HG03139 (cell line): ENCODE results near the gene ZSCAN21.
"Not testable (repeated sequence)": the region's sequence is repeated elsewhere in the genome, so short reads cannot be mapped to it uniquely, and the experiment has no call there.

Experiments used
- ATAC-seq: cut with Tn5 transposase; IDR thresholded peaks from one replicate; pipeline ENCODE4 v1.9.1; 2021; ENCODE audit not compliant: unreplicated experiment

The ZSCAN21 gene

DNA sequence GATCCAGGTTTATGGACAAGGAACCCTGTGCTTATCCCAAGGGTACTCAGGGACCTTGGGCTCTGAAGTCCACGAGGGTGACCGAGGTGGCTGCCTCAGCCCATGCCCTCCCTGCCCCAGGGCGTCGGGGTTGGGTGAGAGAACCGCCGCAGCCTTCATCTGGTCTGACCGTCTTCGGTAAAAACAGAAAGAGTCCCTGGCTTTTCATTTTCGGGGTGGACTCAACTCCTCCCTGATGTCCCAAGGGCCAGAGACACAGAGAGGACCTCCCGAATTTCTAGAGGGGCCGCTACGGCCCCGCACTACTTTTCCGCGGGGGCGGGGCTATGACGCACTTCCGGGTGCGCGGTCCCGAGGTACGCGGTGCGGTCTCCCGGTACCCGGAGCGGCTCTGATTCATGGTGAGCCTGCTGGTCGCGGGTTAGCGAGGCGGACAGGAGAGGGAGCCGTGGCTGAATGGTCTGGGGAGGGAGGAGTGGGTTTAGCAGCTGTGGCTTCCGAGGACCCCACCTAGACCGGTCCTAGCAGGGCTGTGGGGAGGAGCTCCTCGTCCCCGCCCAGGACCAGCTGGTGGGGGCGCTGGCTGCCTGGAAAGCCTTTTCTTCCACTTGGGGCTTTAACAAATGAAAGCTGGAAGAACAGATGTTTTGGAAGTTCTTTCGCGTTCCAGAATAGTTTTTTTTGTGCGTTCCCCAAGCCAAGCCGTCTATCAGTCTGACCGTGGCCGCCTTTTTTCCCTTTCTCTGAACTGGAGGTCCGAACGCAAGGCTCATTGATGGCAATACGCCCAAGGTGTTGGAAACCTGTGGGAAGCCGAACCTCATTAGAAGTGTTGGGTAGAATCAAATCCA lies at the start of gene ZSCAN21:
TSS of gene ZSCAN21 (plus strand) at position 334 of the 851 bp plus-strand sequence. CDS start 7,233 bp downstream, outside the sequence.
- peak; percentile 74 for ATAC-seq

DNA sequence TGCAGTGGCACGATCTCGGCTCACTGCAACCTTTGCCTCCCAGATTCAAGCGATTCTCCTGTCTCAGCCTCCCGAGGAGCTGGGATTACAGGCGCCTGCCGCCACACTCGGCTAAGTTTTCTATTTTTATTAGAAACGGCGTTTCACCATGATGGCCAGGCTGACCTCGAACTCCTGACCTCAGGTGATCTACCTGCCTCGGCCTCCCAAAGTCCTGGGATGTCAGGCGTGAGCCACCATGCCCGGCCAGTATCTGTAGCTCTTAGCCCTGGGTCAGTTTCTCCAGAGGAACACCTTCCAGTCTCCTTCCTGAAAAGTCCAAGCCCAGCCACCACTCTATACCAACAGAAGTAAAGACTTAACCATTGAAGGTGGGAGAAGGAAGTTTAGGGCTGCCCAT lies 49.3 kb upstream of the ZSCAN21 start:
- no peak for ATAC-seq

DNA sequence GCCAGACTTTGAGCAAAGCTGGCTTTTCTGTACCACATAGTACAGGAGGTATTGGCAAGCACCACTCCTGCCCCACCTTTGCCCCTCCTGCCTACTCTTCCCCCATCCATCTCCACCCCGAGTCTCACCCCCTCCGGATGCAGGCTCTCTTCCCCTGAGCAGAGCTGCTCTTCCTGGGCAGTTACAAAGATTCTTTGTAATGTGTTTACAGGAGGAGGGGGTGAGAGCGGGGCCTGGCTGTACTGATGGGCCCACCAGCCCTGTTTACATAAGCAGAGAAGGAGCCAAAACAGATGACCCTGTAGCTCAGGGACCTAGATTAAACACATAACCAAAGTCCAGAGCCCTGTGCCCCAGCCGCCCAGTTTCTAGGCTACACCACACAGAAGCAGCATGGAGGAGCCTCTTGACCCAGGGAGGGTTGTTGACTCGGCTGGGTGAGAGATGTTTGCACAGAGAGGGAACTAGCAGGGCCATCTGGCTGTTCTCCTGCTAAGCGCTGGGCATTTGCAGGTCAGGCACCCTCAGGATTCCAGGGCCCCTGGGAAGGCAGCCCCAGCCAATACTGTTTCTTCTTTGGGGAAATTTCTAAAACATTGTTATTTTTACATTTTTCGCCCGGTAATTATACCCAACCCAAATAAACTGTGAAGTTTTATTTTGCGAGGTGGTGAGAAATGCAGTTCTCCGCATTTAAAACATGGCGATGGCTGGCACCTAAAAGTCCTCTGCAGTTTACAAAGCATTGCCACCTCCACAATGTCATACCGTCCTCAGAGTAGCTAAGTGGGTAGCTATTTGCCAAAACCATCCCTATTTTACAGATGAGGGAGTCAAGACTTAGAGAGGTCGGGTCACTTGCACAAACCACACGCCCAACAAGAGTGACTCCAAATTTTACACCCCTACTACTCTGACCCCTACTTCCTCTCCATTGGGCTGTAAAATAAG lies 45.6 kb upstream of the ZSCAN21 start:
- ATAC-seq: no peak

DNA sequence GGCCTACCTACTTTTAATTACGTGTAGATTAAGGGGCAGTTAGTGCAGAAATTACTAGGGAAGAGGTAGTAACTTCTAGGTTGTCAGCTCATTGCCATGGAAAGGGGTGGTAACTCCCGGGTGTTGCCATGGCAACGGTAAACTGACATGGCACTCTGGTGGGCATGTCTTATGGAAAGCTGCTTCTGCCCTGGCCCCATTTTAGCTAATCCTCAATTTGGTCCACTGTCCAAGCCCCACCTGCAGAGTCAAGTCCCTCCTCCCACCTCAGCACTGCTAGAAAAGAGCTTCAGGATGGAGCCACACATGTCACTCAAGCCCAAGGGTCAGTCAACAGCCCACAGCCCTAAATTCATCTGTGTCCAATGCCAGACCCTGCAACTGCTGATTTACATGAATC lies 41.7 kb upstream of the ZSCAN21 start:
- ATAC-seq: no peak

DNA sequence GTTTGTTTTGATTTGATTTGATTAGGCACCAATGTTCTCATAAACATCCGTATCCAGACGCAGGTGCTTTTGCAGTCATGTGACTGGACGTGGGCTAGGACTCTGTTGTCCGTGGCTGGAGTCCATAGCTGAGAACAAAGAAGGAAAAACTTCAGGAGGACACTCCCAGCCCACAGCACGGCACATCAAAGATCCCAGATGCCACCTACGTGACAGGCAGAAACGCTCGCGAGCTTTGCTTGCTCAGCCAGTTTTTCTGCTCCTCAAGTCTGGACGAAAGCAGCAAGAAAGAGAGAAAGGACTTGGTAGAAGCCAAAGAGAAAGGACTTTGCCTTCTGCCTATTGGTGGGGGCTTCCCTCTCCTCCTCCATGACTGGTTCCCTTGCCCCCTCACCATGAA lies 41.0 kb upstream of the ZSCAN21 start:
- no peak for ATAC-seq

DNA sequence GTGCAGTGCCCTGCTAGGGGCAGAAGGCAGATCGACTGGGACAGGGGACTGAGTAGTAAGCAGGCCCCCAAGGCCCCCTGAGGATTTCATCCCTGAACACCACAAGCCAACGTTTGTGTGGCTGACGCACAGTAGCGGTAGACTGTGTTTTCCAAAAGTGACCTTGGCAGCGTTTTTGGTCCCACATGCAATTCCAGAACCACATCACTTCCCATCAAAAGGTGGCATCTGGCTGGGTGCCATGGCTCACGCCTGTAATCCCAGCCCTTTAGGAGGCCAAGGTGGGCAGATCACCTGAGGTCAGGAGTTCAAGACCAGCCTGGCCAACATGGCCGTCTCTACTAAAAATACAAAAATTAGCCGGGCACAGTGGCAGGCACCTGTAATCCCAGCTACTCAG lies 39.6 kb upstream of the ZSCAN21 start:
- not testable (repeated sequence) for ATAC-seq

DNA sequence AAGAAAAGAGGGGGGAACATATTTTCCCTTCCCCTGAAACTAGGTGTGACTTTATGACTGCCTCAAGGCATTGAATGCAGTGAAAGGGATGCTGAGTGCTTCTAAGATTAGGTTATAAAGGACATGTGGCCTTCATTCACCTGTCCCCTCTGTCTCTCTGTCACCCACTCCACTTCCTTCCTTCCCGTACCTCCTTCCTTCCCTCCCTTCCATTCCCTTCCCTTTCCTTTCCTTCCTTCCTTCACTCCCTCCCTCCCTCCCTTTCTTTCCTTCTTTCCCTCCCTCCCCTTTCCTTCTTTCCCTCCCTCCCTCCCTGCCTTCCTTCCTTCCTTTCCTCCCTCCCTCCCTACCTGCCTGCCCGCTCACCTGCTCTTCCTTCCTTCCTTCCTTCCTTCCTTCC lies 38.7 kb upstream of the ZSCAN21 start:
- no peak for ATAC-seq

DNA sequence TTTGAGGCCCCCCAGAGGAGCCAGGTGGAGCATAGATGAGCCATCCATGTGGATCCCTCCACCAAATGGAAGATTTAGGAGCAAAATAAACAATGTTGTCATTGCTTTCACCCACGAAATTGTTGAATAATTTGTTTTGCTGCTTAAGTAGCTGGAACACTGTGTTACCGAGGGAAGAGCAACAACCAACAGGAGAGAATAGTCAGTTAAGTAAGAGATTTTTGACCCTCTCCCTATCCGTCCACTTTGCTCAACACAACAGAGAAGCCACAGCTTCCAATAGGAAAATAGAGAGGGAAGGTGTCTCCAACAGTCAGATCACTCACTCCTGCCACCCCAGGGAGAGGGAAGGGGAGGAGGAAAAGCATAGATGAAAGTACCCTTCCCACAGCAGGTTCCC lies 38.1 kb upstream of the ZSCAN21 start:
- no peak for ATAC-seq

DNA sequence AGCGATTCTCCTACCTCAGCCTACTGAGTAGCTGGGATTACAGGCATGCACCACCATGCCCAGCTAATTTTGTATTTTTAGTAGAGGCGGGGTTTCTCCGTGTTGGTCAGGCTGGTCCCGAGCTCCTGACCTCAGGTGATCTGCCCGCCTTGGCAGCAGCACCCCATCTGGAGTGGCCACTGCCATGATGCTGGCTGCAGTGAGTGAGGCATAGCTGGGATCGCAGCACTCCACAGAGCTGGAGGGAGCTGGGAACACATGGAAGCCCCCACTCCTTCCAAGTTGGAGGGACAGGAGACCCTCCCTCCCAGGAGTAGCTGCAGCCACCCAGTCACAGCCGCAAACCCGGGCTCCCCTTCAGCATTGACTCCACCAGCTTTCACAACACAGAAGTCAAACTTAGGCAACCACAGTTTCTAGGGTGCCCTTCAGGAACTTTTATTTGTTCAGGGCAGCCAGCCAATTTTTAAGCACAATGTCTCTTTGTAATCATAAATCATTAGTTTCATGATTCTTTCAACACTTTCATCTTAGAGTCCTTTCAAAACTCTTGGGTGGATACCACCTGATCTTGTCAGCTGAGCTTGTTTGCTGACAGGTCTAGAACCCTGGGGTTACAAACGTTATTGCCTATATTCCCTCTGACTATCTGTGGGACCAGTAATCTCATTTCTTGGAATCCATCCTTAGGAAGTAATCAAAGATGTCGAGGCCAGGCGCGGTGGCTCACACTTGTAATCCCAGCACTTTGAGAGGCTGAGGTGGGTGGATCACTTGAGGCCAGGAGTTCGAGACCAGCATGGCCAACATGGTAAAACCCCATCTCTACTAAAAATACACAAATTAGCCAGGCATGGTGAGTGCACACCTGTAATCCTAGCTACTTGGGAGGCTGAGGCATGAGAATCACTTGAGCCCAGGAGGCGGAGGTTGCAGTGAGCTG lies 36.9 kb upstream of the ZSCAN21 start:
- ATAC-seq: not testable (repeated sequence)

DNA sequence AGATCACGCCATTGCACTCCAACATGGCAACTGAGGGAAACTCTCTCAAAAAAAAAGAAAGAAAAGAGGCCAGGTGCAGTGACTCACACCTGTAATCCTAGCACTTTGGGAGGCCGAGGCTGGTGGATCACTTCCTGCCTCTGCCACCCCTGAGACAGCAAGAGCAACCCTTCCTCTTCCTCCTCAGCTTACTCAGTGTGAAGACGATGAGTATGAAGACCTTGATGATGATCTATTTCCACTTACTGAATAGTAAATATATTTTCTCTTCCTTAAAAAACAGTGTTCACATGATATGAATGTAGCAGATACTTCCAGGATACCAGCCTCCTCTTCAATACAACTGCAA lies 36.3 kb upstream of the ZSCAN21 start:
- ATAC-seq: no peak

DNA sequence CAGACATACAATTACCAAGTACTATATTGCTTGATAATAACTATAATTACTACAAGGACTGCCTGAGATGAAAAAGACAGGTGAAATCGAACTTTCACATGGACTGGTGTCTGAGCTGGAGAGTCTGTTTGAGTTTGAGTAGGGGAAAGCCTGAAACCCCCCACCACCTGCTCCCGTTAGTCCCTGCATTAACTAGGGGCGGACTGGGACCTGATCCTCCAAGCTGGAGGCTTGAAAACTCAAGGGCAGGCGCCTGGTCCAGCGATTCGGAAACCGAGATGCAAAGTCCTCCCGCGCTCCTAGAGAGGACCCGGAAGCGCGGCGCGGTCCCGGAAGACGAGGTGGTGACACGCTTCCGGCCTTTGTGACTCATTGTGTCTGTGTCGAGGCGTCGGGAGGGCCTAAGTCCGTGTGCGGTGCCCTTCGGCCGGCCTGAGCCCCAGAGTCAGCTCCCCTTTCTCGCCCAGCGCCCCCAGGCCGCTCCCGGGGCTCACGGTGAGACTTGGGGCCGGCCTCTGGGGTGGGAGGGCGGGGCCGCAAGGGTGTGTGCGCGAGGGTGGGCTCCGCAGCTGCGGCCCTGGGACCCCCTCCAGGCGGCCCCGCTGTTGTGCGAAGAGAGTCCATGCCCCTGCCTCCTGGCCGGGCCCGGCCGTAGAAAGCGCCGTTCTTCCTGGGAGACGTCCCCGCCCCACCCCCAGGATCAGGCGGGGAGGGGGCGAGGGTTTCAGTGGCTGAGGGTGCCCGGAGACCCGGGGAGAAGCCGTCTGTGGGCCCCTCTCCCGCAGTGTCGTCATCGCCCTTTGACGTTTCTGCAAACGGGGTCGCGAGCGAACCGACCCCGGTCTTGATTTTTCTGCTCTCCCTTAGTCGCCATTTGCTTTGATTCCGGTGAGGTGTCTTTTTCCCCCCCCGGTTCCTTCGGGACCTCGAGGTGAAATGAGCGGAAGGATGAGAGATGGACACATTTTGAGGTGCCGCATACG lies 34.1 kb upstream of the ZSCAN21 start, which contains the start of gene ZKSCAN1:
TSS of gene ZKSCAN1 (plus strand) at position 365 of the 983 bp plus-strand sequence. CDS start 7,911 bp downstream, outside the sequence.
- ATAC-seq: peak; percentile 92

DNA sequence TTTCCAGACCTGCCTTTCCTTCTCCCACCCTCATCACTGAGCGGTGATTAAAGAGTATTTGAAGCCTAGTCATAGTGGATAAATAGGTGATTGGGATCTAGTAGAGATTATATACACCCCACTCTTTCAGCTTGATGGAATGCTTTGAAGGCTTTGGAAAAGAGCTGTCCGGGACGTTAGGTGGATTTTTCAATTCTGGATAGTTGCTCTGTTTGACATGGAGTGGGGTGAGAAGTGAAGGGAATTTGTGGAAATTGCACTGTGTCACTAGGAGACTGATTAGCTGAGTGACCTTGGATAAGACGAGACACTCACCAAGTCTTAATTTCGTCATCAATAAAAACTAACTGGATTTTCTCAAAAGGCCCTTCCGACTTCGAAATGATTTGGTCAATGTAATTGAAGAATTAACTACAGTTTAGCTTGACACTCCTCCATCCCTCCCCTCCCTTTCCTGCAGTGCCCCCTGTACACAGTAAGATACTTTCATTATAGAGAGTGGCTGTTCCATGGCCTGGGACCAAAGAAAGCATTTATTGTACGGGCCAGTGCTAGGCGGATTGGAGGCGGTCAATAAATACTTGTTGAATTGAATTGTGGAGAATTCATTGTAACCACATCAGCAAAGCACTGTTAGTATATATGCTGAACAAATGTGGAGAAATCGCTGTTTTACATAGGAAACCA lies 33.2 kb upstream of the ZSCAN21 start:
- ATAC-seq: no peak

DNA sequence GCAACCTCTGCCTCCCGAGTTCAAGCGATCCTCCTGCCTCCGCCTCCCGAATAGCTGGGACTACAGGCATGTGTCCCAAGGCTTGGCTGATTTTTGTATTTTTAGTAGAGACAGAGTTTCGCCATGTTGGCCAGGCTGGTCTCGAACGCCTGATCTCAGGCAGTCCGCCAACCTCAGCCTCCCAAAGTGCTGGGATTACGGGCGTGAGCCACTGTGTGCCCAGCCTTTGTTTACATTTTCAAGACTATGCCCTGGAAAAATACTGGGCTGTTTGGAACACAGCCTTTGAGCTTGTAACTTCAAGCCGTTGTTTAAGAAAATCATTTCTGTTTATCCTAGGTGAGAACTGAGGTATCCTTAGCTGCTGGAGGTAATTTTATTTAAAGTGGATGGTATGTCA lies 32.3 kb upstream of the ZSCAN21 start:
- no peak for ATAC-seq

DNA sequence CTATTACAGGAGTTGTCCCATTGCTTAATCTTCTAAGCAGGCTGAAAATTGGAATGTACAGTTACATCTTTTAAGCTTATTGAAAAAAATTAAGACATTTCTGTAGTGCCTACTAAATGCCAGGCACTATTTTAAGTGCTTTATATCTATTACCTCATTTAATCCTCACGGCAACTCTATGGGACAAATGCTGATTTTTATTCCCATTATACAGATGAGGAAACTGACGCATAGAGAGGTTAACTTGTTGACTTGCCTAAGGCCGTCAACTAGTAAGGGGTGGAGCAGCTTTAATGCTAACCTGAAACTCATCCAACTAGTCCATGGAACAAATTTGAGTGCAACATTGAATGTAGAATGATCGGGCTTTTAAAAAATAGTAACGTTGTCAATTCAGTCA lies 31.7 kb upstream of the ZSCAN21 start:
- no peak for ATAC-seq

DNA sequence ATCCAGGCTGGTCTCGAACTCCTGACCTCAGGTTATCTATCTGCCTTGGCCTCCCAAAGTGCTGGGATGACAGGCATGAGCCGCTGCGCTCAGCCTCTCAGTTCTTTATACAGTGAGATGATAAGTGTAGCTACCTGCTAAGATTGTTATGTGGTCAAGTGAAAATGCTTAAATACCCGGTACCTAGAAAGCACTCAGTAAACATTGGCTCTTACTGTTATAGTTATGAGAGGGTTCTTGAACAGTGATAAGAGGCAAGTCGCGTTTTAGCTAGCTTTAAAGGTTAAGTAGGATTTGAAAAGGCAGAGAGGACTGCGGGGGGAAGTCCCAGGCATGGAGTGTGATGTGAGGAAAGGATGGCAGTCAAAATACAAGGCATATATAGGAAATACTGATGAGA lies 29.7 kb upstream of the ZSCAN21 start:
- ATAC-seq: no peak

DNA sequence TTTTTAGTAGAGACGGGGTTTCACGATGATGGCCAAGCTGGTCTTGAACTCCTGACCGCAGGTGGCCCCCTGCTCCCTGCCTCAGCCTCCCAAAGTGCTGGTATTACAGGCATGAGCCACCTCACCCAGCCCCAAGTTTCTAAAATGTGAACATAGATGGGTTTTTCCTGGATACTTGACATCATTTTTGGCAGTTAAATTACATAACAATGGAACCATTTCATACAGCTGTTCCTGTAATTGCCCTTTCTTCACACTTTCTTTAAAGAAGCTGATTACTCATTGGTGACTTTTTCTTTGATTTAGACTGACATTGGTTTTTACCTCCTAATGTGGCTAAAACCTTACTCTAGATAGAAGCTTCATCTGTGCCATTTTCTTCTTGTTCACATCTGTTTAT lies 28.3 kb upstream of the ZSCAN21 start:
- ATAC-seq: no peak

DNA sequence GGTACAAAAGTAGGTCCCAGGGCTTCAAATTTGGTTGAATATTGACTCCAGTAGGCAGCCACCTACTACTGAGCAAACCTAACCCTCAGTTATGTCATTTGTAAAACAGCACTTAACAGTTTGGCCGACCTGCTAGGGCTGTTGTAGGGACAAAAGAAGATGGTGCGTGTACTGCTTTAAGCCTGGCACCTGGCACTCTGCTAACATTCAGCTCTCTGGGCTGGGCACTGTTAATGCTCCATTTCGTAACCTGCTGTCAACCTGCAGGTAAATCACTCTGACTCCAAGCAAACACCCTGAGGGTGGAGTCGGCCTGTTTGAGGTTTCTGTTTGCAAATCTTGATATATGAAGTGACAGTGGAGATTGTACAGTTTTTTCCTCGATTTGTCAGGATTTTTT lies 27.0 kb upstream of the ZSCAN21 start:
- ATAC-seq: no peak

DNA sequence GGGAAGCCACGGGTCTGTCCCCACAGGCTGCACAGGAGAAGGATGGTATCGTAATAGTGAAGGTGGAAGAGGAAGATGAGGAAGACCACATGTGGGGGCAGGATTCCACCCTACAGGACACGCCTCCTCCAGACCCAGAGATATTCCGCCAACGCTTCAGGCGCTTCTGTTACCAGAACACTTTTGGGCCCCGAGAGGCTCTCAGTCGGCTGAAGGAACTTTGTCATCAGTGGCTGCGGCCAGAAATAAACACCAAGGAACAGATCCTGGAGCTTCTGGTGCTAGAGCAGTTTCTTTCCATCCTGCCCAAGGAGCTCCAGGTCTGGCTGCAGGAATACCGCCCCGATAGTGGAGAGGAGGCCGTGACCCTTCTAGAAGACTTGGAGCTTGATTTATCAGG lies 26.0 kb upstream of the ZSCAN21 start:
- no peak for ATAC-seq

DNA sequence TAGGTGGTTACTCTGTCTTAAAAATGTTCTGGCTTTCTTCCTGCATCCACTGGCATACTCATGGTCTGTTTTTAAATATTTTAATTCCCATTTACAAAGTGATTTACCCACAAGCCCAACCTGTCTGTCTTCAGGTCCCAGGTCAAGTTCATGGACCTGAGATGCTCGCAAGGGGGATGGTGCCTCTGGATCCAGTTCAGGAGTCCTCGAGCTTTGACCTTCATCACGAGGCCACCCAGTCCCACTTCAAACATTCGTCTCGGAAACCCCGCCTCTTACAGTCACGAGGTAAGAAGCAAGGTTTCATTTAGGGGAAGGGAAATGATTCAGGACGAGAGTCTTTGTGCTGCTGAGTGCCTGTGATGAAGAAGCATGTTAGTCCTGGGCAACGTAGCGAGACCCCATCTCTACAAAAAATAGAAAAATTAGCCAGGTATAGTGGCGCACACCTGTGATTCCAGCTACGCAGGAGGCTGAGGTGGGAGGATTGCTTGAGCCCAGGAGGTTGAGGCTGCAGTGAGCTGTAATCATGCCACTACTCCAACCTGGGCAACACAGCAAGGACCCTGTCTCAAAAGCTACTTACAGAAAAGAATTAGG lies 25.5 kb upstream of the ZSCAN21 start:
- no peak for ATAC-seq
